Activated CD4-positive, alpha-beta T cell treated with anti-CD3 and anti-CD28 coated beads for 48 hours (primary cell): ENCODE data around the gene ATP13A5.

Source experiments
- DNase-seq: peaks from one replicate; pipeline ENCODE4 v3.0.0-alpha.2; 2020

ATP13A5 gene

DNA sequence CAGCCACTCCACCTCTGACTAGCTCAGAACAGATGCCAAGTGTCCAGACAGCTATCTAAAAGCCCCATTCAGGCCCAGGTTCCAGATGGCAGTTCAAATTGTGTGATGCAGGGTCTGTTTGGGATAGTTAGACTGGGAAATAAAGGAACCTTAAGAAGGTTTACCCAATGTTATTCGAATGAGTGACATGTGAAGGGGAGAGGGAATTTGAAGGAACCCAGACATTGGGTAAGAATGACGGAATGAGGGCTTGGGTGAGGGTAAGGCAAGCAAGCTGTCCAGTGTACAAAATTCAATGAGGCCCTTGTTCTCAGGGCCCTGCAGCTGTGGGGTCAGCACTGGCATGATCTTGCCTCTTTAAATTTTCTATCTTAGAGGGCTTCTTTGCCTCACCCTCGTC, 34.1 kb downstream of the ATP13A5 start:
- no peak for DNase-seq

GRCh38 chr3:193343726-193344222, 34.8 kb downstream of the ATP13A5 start:
- DNase-seq = no peak

GRCh38 chr3:193342551-193342950, 36.0 kb downstream of the ATP13A5 start:
- no peak for DNase-seq

GRCh38 chr3:193335031-193335430, 43.5 kb downstream of the ATP13A5 start:
- no peak for DNase-seq

- no peak for DNase-seq
Observed at GRCh38 chr3:193333229-193333628, 45.3 kb downstream of the ATP13A5 start.

DNA sequence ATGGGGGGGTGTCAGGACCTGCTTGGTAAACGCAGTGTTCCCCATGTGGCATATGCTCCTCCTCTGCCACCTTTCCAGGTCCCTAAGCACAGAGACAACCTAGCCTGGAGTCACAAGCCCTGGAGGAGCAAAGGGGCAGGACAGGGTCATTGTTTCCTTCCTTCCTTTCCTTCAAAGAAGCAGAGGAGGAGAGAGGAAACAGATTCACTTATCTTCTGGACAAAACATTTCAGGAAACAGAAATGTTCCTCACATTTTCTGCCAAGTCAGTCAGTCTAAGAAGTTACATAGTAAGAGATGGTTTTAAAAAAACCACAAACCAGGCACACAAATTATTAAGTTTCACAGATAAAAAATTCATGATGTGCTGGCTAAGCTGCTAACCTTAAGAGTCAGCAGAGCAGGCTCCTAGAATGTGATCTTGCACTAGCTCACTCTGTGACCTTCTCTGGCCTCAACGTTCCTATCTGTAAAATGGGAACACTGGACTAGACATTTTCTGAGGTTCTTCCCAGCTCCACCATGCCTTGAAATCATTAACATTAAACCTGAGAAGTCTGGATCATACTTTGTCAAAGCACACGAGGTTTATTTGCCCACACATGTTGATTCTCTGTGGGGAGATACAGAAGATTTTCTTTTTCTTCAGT, 47.9 kb downstream of the ATP13A5 start:
- no peak for DNase-seq

- DNase-seq = no peak
Observed at GRCh38 chr3:193317682-193318300, 60.8 kb downstream of the ATP13A5 start.

GRCh38 chr3:193314161-193314560, 64.4 kb downstream of the ATP13A5 start:
- DNase-seq = no peak

DNA sequence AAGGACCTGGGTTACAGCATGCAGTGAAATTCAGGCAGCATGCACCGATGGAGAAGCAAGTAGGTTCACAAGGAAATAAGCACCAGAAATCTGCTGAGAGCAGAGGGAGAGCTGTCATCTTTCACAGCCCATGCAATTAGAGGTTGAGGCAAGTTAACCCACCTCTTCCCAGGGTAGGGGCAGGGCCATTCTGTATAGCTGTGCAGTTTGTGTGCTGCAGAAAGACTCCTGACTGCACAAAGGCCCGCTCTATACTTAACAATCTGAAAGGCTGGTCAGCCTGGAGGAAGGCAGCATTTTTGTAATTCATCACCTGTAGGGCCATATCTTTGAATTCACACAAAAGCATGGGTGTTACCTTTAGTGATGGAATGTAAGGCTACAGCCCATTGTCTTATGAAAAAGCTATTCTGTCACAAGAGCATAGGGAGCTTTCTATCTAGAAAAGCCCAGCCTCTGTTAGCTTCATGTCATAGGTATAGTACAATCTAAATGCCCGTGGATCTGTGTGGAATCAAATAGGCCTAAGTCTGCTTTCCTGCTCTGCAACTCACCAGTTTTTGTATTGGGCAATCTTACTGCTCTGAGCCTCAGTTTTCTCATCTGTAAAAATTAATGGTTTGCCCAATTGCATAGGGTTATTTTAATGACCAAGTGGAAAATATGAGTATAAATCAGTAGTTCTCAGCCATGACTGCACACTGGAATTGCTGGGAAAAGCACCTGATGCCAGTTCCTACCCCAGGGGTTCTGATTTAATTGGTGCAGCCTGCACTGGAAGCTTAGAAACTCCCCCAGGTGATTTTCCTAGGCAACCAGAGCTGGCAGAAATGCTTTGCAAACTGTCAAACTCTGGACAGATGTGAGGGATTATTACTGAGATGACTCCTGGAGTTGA, 65.2 kb downstream of the ATP13A5 start:
- DNase-seq = no peak

- no peak for DNase-seq
Observed at GRCh38 chr3:193310914-193311723, 67.4 kb downstream of the ATP13A5 start.

GRCh38 chr3:193305356-193305755, 73.2 kb downstream of the ATP13A5 start:
- DNase-seq = no peak

DNA sequence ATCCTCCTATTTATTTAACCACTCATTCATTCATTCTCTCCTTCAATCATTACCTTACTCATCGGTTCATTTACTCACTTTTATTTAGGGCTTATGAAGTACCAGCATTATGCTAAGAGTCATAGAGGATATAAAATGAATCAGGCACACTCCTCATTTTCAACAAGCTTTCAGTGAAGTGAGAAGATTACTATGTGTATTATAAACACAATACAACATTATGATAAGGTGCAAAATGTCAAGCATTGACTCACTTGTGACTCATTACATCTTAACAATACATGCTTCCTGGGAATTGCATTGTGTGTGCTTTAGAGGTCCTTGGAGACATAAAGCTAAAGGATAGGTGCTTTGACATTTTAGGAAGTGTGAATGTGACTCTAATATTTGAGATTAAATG, 77.1 kb downstream of the ATP13A5 start:
- DNase-seq = no peak

- no peak for DNase-seq
Observed at GRCh38 chr3:193297421-193297820, 81.1 kb downstream of the ATP13A5 start.

- no peak for DNase-seq
Observed at GRCh38 chr3:193295985-193296384, 82.6 kb downstream of the ATP13A5 start.

DNA sequence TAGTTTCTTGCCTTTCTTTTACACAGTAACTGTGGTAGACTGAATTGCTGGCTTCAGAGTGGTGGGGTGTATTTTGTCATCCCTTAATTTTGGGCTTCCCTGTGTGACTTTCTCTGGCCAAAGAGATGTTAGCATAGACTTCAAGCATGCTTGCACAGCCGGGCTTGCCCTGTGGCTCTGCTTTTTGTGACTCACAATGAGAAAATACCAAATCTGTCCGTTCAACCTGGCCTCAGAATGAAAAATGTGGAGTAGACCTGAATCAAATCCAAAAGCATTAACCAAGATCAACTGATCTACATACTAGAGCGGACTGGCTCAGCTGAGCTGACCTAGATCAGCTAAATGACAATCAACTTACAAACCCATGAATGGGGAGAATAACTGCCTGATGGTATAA, 86.2 kb downstream of the ATP13A5 start:
- no peak for DNase-seq

DNA sequence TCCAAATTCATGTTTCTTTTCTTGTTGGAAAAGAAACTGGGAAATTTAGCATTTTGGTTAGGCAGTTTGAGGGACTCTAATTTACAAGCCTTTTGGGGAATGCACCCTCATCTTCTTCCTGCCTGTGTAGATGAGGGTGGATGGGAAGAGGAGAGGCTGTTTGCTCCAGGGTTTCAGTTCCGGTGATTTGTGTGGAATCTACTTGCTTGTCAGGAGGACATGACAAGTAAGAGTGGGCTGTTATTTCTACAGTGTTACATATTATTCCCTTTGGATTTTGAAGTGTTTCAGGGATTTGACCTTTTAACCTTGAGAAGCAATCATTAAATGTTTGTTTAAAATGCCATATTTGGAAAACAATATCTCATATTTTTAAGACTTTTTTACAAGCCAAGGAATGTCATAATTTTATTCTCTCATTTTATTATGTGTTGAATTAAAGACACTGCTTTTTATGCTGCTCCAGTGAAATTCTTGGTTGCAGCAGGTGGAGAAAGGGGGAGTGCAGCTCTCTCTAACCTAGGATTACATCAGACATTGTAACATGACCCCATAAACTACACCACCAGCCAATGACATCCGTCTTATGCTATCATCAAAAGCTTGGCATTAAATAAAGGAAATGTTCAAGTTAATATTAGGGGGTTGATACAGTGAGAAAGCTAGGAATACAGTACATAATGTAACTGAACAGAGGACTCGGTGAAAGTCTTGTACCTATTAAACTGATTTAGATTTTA, 107.3 kb downstream of the ATP13A5 start:
- no peak for DNase-seq

- DNase-seq = no peak
Observed at GRCh38 chr3:193270451-193270850, 108.1 kb downstream of the ATP13A5 start.

DNA sequence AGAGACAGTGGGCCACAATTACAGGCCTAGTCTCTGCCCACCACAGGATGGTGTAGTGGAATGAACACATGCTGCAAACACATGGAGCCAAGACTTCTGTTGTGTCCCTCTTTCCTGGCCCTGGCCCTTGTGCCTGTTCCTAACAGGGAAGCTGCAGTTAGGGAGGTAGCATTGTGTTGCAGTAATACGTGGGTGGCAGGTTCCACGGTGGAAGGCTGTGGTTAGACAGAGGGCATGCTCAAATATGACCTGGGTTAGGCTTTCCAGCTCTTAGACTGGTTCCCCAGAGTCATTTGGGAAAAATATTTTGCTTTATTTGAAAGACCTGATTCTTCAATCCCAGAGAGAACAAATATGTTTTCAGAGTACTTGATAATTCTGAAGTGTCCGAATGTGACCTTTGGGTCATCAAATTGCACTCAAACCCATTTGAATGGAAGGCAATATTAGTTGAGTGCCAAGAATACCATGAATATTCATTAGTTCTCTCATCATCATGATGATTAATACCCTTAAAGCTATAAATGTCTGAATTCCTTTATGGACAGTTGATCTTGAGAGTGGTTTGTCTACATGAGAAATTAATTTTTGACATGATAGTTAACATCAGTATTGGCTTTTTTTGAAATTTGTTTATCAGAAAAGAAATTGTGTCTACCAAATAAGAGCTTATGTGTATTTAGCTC, 109.1 kb downstream of the ATP13A5 start:
- no peak for DNase-seq

- no peak for DNase-seq
Observed at GRCh38 chr3:193262707-193263106, 115.8 kb downstream of the ATP13A5 start.

DNA sequence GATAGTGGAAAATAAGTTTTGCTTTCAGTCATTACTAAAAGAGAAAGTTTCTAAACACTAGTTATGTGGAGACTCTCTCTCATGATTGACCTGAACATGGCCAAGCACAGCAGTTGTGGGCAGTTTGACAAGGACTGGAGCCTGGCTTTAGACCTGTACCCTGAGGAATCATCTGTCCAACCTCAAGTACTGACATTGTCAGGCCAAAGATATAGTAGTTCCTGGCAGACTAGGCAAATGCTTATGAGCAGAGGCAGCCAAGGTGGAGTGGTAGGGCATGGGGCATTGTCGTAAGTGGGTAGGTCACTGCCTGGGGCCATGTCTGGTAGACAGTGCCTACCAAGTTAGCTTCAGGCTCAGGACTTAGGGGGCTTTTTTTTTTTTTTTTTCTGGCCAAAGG, 116.6 kb downstream of the ATP13A5 start:
- DNase-seq = no peak

DNA sequence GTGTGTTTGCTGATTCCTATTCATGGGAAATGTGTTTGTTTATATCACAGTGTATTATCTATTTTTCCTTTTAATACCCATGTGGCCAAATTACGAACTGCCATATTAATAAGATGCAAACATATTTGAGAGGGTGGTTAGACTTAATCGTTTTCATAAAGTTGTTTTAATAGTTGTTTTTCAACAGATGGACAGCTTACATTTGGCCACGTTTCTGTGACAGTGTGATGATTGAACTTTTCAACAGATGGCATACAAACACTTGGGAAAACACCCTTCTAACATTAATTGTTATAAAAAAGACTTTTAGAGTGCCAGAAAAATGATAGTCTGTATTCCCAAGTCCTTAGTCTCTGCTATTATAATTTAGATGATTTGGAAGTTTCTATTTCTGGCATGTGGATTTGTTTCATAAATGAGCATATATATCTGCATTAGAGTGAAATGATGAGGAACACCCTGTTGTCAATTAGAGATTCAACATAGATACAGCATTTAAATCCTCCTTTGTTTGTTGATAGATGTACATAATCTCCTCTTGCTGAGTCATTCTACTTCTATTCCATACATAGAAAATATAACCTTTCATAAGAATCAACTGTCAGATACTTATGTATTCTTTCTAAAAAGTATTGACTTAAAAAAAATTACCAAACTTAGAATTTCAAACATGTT, 124.4 kb downstream of the ATP13A5 start:
- DNase-seq = no peak
